ENCODE measurements around the gene SLC18A3. TPM values are rescaled to one million over a fixed set of nuclear protein-coding genes. Genes with fewer than 3 reads are reported as not detected.

The SLC18A3 gene
- total RNA-seq, 2 experiments from 2014 or later = not detected

DNA sequence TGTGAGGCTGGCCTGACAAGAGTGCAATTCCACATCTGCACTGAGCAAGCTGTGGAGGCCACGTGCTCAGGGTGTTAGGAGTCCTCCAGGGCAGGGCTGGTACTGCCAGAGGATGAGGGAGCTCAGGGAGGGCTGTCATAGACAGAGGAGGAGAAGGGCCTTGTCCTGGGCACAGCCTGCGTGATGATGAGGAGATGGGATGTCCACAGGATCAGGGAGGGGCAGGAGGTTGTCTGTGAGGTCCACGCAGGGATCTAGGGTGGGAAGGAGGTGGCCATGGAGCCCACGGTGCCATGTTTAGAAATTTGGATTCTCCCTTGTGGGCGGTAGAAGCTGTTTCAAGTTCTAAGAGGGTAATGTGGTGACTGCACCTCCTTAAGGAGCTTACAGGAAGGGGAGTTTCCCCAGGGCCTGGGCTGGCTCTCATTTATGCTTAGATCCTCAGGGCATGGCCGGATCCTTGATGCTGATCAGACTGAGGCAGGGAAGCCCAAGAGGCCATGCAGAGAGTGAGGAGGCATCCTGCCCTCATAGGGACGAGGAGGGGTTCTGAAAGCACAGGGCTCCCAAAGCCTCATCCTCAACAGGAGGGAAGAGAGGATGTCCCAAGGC is 34.0 kb downstream of the SLC18A3 start:
- ATAC-seq (ENCODE audit: poor library complexity) (no peak), DNase-seq (no peak)
- intact Hi-C loops (cut with DNase I, micrococcal nuclease) = no loop called here
- Histone ChIP-seq H3K4me3 (ENCODE audit: low read length) (no peak overlapping the region), H3K4me1 (ENCODE audit: insufficient read depth, low read length) (no peaks in the 10 kb centered on the region), H3K27me3 (ENCODE audit: control insufficient read depth in 1 of 2, insufficient read depth in 2 of 2, low read length in 2 of 2) (peaks cover 7 to 9% of the 10 kb centered on the region in 2 experiments), H3K9me3 (ENCODE audit: control insufficient read depth in 1 of 2, insufficient read depth in 1 of 2, low read length in 2 of 2) (peaks cover 0 to 23% of the 10 kb centered on the region in 2 experiments), H3K27ac (ENCODE audit: low read depth in 1 of 2, low read length in 2 of 2) (no peak overlapping the region), H3K36me3 (ENCODE audit: insufficient read depth, low read length) (no peaks in the 10 kb centered on the region)
- H3K27ac Mint-ChIP-seq = no peak overlapping the region
- H3K27me3 Mint-ChIP-seq = peaks cover 51% of the 10 kb centered on the region
- H3K4me3 Mint-ChIP-seq = no peak overlapping the region
- TF ChIP-seq, protein P1, sequence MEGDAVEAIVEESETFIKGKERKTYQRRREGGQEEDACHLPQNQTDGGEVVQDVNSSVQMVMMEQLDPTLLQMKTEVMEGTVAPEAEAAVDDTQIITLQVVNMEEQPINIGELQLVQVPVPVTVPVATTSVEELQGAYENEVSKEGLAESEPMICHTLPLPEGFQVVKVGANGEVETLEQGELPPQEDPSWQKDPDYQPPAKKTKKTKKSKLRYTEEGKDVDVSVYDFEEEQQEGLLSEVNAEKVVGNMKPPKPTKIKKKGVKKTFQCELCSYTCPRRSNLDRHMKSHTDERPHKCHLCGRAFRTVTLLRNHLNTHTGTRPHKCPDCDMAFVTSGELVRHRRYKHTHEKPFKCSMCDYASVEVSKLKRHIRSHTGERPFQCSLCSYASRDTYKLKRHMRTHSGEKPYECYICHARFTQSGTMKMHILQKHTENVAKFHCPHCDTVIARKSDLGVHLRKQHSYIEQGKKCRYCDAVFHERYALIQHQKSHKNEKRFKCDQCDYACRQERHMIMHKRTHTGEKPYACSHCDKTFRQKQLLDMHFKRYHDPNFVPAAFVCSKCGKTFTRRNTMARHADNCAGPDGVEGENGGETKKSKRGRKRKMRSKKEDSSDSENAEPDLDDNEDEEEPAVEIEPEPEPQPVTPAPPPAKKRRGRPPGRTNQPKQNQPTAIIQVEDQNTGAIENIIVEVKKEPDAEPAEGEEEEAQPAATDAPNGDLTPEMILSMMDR (IDR thresholded peaks at IDR 0.05) = no peak
- ChIA-PET POLR2A (no interaction called here), CTCF (no interaction called here)
- no peaks in the 10 kb centered on the region for H3K4me1 Mint-ChIP-seq (ENCODE audit: low read depth)
- no peaks in the 10 kb centered on the region for H3K36me3 Mint-ChIP-seq (ENCODE audit: low read depth)
- H3K9me3 Mint-ChIP-seq = no peaks in the 10 kb centered on the region

DNA sequence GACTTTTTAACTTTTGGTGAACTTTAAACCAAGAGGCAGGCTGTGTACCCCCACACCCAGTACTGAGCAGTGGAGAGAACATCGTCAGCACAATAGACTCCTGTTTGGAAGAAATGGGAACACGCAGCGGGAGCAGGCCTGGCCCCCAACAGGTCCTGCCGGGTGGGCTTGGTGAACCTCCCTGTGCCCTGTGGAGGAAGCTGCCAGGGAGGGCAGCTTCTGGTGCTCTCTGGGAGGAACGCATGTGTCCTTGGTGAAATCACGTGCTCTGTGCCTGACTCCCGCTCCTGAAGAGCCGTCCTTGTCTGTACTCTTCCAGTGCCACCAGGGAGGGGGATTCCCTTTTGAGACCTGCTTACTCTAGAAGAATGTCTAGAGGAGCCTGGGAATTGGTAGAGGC is 35.3 kb downstream of the SLC18A3 start:
- H3K36me3 Mint-ChIP-seq (ENCODE audit: low read depth) = no peaks in the 10 kb centered on the region
- peaks cover 7 to 8% of the 10 kb centered on the region in 2 experiments for H3K27me3 ChIP-seq (ENCODE audit: control insufficient read depth in 1 of 2, insufficient read depth in 2 of 2, low read length in 2 of 2)
- H3K27ac Mint-ChIP-seq = no peak overlapping the region
- H3K27me3 Mint-ChIP-seq = peaks cover 43% of the 10 kb centered on the region
- ATAC-seq (ENCODE audit: poor library complexity) (no peak), DNase-seq (no peak)
- H3K4me3 ChIP-seq (ENCODE audit: low read length) = no peak overlapping the region
- peaks cover 4% of the 10 kb centered on the region for H3K4me1 ChIP-seq (ENCODE audit: insufficient read depth, low read length)
- CTCF ChIA-PET = no interaction called here
- intact Hi-C loops (cut with DNase I, micrococcal nuclease) = no loop called here
- no peaks in the 10 kb centered on the region for H3K36me3 ChIP-seq (ENCODE audit: insufficient read depth, low read length)
- POLR2A ChIA-PET = no interaction called here
- H3K27ac ChIP-seq (ENCODE audit: low read depth in 1 of 2, low read length in 2 of 2) = no peak overlapping the region
- H3K4me1 Mint-ChIP-seq (ENCODE audit: low read depth) = no peaks in the 10 kb centered on the region
- no peaks in the 10 kb centered on the region for H3K9me3 Mint-ChIP-seq
- H3K9me3 ChIP-seq (ENCODE audit: control insufficient read depth in 1 of 2, insufficient read depth in 1 of 2, low read length in 2 of 2) = peaks cover 0 to 23% of the 10 kb centered on the region in 2 experiments
- H3K4me3 Mint-ChIP-seq = no peak overlapping the region
- TF ChIP-seq, protein P1 (IDR thresholded peaks at IDR 0.05) = no peak

DNA sequence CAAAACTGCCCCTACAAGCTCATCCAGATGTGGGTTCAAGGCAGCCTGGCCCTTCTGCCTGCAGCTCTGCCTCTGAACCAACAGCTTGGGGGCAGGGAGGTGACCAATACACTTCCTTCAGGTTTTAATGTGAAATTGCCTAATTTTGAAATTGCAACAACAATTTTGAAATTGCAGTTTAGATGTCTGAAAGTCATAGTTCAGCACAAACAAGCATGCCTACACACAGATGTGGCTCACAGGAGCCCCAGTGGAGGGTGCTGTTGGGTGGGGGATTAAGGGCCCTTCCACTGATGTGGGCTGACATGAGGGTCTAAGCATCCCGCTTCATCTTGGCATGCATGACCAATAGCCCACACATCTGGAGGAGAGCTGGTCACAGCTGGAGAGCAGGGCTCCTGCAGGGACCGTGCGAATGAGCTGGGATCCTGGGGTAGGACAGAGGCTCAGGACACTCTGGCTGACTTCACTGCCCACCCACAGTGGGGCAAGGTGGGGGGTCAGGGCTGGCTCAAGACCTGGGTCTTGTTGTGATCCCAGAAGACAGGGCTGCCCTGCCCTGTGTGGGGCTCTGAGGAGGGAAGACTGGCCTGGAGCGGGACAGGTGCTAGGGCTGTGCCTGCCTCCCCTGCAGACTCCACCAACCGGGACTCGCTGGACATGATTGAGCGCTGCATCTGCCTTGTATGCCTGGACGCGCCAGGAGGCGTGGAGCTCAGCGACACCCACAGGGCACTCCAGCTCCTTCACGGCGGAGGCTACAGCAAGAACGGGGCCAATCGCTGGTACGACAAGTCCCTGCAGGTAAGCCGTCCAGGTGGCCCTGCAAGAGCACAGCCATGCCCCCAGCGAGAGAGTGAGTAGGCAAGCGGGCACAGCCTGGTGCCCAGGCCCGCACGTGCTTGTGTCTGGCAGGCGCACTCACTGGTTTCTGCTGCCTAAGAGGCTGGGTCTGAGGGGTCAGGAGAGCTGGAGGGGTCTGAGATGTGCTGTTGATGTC is 36.1 kb downstream of the SLC18A3 start:
- TF ChIP-seq, protein P1 (IDR thresholded peaks at IDR 0.05) = no peak
- no peaks in the 10 kb centered on the region for H3K4me1 Mint-ChIP-seq (ENCODE audit: low read depth)
- no peaks in the 10 kb centered on the region for H3K36me3 Mint-ChIP-seq (ENCODE audit: low read depth)
- H3K4me3 Mint-ChIP-seq = no peak overlapping the region
- H3K27ac ChIP-seq (ENCODE audit: low read depth in 1 of 2, low read length in 2 of 2) = no peak overlapping the region
- H3K27me3 Mint-ChIP-seq = peaks cover 36% of the 10 kb centered on the region
- no peak overlapping the region for H3K4me3 ChIP-seq (ENCODE audit: low read length)
- H3K36me3 ChIP-seq (ENCODE audit: insufficient read depth, low read length) = no peaks in the 10 kb centered on the region
- peaks cover 4% of the 10 kb centered on the region for H3K4me1 ChIP-seq (ENCODE audit: insufficient read depth, low read length)
- H3K27ac Mint-ChIP-seq = no peak overlapping the region
- no peaks in the 10 kb centered on the region for H3K9me3 Mint-ChIP-seq
- ATAC-seq (ENCODE audit: poor library complexity) = no peak
- intact Hi-C loops (cut with DNase I, micrococcal nuclease) = no loop called here
- POLR2A ChIA-PET = no interaction called here
- CTCF ChIA-PET = no interaction called here
- DNase-seq = no peak
- H3K9me3 ChIP-seq (ENCODE audit: control insufficient read depth in 1 of 2, insufficient read depth in 1 of 2, low read length in 2 of 2) = peaks cover 0 to 23% of the 10 kb centered on the region in 2 experiments
- H3K27me3 ChIP-seq (ENCODE audit: control insufficient read depth in 1 of 2, insufficient read depth in 2 of 2, low read length in 2 of 2) = peaks cover 7% of the 10 kb centered on the region in 2 experiments
